A549 (cell line): Measurements from ENCODE around the gene CCDC85C. TPM values are rescaled to one million over a fixed set of nuclear protein-coding genes. Genes with fewer than 3 reads are reported as not detected.
A peak's percentile ranks its signal among the peaks of the same experiment; 100 is the strongest.

Source experiments
- ATAC-seq, 2 experiments: fragments of 200-7000 bp in 1 of 2; fragments of >200 bp in 1 of 2; cut with Nextera tagmentation in 1 of 2; cut with Tn5 transposase in 1 of 2; 3 replicates each; pipeline versions ENCODE4 v1.8.0 to v1.9.1; 2018 to 2020; ENCODE audit warnings: mild to moderate bottlenecking in 1 of 2, moderate library complexity in 1 of 2
- CTCF ChIA-PET: fragments of 300-600 bp; sonication (Branson Sonifier 250); formaldehyde crosslinking; extraction: SDS; loops from one replicate; lab custom pipeline; 2021; ENCODE audit warnings: antibody characterized with exemption, inconsistent platforms; lab: Yijun Ruan, JAX
- POLR2A ChIA-PET: fragments of 350-600 bp; formaldehyde crosslinking; extraction: SDS; loops from one replicate; lab custom pipeline; 2021; ENCODE audit warnings: antibody characterized with exemption, inconsistent platforms; lab: Yijun Ruan, JAX
- DNase-seq, 2 experiments: peaks; one replicate each; pipeline versions ENCODE4 v3.0.0 to v3.0.0-alpha.2; 2011 to 2016; ENCODE audit warnings: low read depth in 1 of 2, low spot score in 1 of 2
- FAIRE-seq: peaks from 2 replicates; lab custom pipeline; 2011; peaks lifted over from hg19 to GRCh38; lab: Jason Lieb, UNC
- H3K27ac ChIP-seq, 2 experiments: fragments of >200 bp; sonication (Bioruptor Twin); formaldehyde crosslinking; 3 replicates each; pipeline ENCODE4 v1.5.1; 2016 to 2017
- H3K4me1 ChIP-seq: fragments of >200 bp; sonication (Bioruptor Twin); formaldehyde crosslinking; 3 replicates; pipeline ENCODE4 v1.6.1; 2016
- H3K4me2 ChIP-seq: fragments of >200 bp; sonication (Bioruptor Twin); formaldehyde crosslinking; 3 replicates; pipeline ENCODE4 v1.6.1; 2016
- H3K4me3 ChIP-seq: fragments of >200 bp; sonication (Bioruptor Twin); formaldehyde crosslinking; 3 replicates; pipeline ENCODE4 v1.5.1; 2016
- H3K9me3 ChIP-seq: fragments of >200 bp; sonication (Bioruptor Twin); formaldehyde crosslinking; 3 replicates; pipeline ENCODE4 v1.6.1; 2016
- CBX8 ChIP-seq: fragments of 200-600 bp; sonication (generic); IDR thresholded peaks from 2 replicates; pipeline ENCODE4 v1.6.1; 2016
- CHD2 ChIP-seq: fragments of 150-350 bp; IDR thresholded peaks from 2 replicates; pipeline ENCODE4 v1.6.1; 2014; ENCODE audit warnings: low read length; ENCODE audit not compliant: partially characterized antibody
- CHD4 ChIP-seq: fragments of 200-600 bp; sonication (generic); IDR thresholded peaks from 2 replicates; pipeline ENCODE4 v1.6.1; 2016; ENCODE audit warnings: antibody characterized with exemption, mild to moderate bottlenecking, borderline replicate concordance
- CTCF ChIP-seq: fragments of >200 bp; sonication (Bioruptor Twin); formaldehyde crosslinking; IDR thresholded peaks from 3 replicates; pipeline ENCODE4 v1.5.1; 2016
- ELK1 ChIP-seq: fragments of 150-350 bp; IDR thresholded peaks from 2 replicates; pipeline ENCODE4 v1.6.1; 2014; ENCODE audit warnings: low read depth, mild to moderate bottlenecking, low read length
- EP300 ChIP-seq, 2 experiments: fragments of >200 bp; sonication (Bioruptor Twin); formaldehyde crosslinking; IDR thresholded peaks; 2 replicates in 1 of 2; 3 replicates in 1 of 2; pipeline ENCODE4 v1.6.1; 2016 to 2017
- FOXS1 ChIP-seq: fragments of 250-450 bp; sonication (Bioruptor Pico); IDR thresholded peaks from 2 replicates; pipeline ENCODE4 v1.5.0; 2020; ENCODE audit warnings: mild to moderate bottlenecking, moderate library complexity
- GATA3 ChIP-seq: IDR thresholded peaks from 2 replicates; pipeline ENCODE4 v1.6.1; 2012; ENCODE audit warnings: borderline replicate concordance
- HDAC2 ChIP-seq: fragments of 200-600 bp; sonication (generic); IDR thresholded peaks from 2 replicates; pipeline ENCODE4 v1.6.1; 2016
- JUN ChIP-seq, 2 experiments: fragments of >200 bp; sonication (Bioruptor Twin); formaldehyde crosslinking; IDR thresholded peaks; 2 replicates in 1 of 2; 3 replicates in 1 of 2; pipeline ENCODE4 v1.6.1; 2016 to 2017
- JUNB ChIP-seq: fragments of >200 bp; sonication (Bioruptor Twin); formaldehyde crosslinking; IDR thresholded peaks from 2 replicates; pipeline ENCODE4 v1.6.1; 2016
- MAFK ChIP-seq: fragments of 450-650 bp; IDR thresholded peaks from 2 replicates; pipeline ENCODE4 v1.6.1; 2014; ENCODE audit not compliant: partially characterized antibody
- MAZ ChIP-seq: fragments of 150-350 bp; IDR thresholded peaks from 2 replicates; pipeline ENCODE4 v1.6.1; 2014; ENCODE audit warnings: antibody characterized with exemption, low read depth, low read length, borderline replicate concordance
- MYC ChIP-seq: IDR thresholded peaks from 2 replicates; pipeline ENCODE4 v1.6.1; 2012; ENCODE audit warnings: mild to moderate bottlenecking, inconsistent platforms, low read length, improper control_type of control experiment, borderline replicate concordance
- NPAS2 ChIP-seq: fragments of 250-450 bp; sonication (Bioruptor Pico); IDR thresholded peaks from 2 replicates; pipeline ENCODE4 v1.8.0; 2022; ENCODE audit warnings: mild to moderate bottlenecking, moderate library complexity, borderline replicate concordance
- PHF8 ChIP-seq: fragments of 200-600 bp; sonication (generic); IDR thresholded peaks from 2 replicates; pipeline ENCODE4 v1.6.1; 2016; ENCODE audit warnings: low read depth, mild to moderate bottlenecking, antibody characterized with exemption, moderate library complexity, borderline replicate concordance
- POLR2AphosphoS2 ChIP-seq: conservative IDR thresholded peaks from 2 replicates; pipeline ENCODE4 v1.6.1; 2012; ENCODE audit warnings: low read length, improper control_type of control experiment, inconsistent platforms
- RAD21 ChIP-seq, 2 experiments: fragments of >200 bp in 1 of 2; sonication (Bioruptor Twin) in 1 of 2; formaldehyde crosslinking in 1 of 2; IDR thresholded peaks in 1 of 2; conservative IDR thresholded peaks in 1 of 2; 2 replicates in 1 of 2; 3 replicates in 1 of 2; pipeline ENCODE4 v1.6.1; 2012 to 2018; ENCODE audit warnings: inconsistent platforms in 1 of 2
- RFX5 ChIP-seq: fragments of 450-650 bp; IDR thresholded peaks from 2 replicates; pipeline ENCODE4 v1.7.1; 2014; ENCODE audit warnings: antibody characterized with exemption, mild to moderate bottlenecking, moderate library complexity
- SREBF2 ChIP-seq: fragments of 450-650 bp; IDR thresholded peaks from 2 replicates; pipeline ENCODE4 v1.6.1; 2014; ENCODE audit warnings: mild to moderate bottlenecking, moderate library complexity
- TP53 ChIP-seq: fragments of 250-450 bp; sonication (Bioruptor Pico); IDR thresholded peaks from 2 replicates; pipeline ENCODE4 v1.5.0; 2021; ENCODE audit warnings: mild to moderate bottlenecking, moderate library complexity
- ZFP36 ChIP-seq: fragments of 450-650 bp; IDR thresholded peaks from 2 replicates; pipeline ENCODE4 v1.6.1; 2014; ENCODE audit warnings: borderline replicate concordance; ENCODE audit not compliant: partially characterized antibody
- WGBS: methylation state at CpG from one replicate; pipeline ENCODE4 v1.1.6; 2017; ENCODE audit errors: missing lambda C conversion rate; 5-methylcytosine and 5-hydroxymethylcytosine counted together
- polyA plus RNA-seq, 4 experiments: library from polyadenylated mRNA; depleted of rRNA in 3 of 4; stranded (reverse); fragments of >200 nt; fragmentation: RNase III in 1 of 4; extraction: RNeasy Plus Mini Kit Qiagen cat#74134 plus additional on column Dnase treatment in 1 of 4; gene quantifications; 2 replicates in 3 of 4; 3 replicates in 1 of 4; pipeline ENCODE4 v1.2.3, GENCODE V29; 2011 to 2017
- TF ChIP-seq, protein P1 (sequence below): fragments of 200-600 bp; sonication (generic); IDR thresholded peaks from 2 replicates; pipeline ENCODE4 v1.6.1; 2016; ENCODE audit warnings: antibody characterized with exemption, mild to moderate bottlenecking, moderate library complexity

Gene CCDC85C
- polyA plus RNA-seq, 2 of the 4 experiments (the other 2 are of a cell fraction): 11.4 to 31.4 TPM

- TF ChIP-seq CTCF (no peak), GATA3 (no peak), ELK1 (no peak), FOXS1 (CRISPR knock-in tag) (no peak), TP53 (CRISPR knock-in tag) (no peak), EP300 (IDR thresholded peaks at IDR 0.05) (no peak), CBX8 (no peak), MAFK (no peak)
- TF ChIP-seq, protein P1, sequence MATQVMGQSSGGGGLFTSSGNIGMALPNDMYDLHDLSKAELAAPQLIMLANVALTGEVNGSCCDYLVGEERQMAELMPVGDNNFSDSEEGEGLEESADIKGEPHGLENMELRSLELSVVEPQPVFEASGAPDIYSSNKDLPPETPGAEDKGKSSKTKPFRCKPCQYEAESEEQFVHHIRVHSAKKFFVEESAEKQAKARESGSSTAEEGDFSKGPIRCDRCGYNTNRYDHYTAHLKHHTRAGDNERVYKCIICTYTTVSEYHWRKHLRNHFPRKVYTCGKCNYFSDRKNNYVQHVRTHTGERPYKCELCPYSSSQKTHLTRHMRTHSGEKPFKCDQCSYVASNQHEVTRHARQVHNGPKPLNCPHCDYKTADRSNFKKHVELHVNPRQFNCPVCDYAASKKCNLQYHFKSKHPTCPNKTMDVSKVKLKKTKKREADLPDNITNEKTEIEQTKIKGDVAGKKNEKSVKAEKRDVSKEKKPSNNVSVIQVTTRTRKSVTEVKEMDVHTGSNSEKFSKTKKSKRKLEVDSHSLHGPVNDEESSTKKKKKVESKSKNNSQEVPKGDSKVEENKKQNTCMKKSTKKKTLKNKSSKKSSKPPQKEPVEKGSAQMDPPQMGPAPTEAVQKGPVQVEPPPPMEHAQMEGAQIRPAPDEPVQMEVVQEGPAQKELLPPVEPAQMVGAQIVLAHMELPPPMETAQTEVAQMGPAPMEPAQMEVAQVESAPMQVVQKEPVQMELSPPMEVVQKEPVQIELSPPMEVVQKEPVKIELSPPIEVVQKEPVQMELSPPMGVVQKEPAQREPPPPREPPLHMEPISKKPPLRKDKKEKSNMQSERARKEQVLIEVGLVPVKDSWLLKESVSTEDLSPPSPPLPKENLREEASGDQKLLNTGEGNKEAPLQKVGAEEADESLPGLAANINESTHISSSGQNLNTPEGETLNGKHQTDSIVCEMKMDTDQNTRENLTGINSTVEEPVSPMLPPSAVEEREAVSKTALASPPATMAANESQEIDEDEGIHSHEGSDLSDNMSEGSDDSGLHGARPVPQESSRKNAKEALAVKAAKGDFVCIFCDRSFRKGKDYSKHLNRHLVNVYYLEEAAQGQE: no peak
These were observed 45.6 kb upstream of the CCDC85C start (continued) for GRCh38 chr14:99649643-99650042.

DNA sequence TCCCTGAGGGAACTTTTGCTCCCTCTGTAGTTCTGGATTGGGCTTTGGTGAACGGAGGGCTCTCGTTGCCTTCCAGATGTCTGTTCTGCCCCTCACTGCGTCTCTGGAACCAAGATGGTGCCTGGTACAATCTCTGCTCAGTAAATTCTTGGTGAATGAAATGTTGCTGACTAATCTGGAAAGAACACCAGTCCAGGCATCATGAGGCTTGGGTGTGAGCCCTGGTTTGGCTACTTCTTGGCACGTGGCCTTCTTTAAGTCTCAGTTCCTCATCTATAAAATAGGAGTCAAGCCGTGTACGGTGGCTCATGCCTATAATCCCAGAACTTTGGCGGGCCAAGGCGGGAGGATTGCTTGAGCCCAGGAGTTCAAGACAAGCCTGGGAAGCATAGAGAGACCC, 45.2 kb upstream of the CCDC85C start:
- POLR2A ChIA-PET: no interaction called here
- H3K4me2 ChIP-seq: no peak overlapping the region
- DNase-seq: no peak

GRCh38 chr14:99648027-99648784, 44.2 kb upstream of the CCDC85C start:
- ATAC-seq: peak in 1 of 2 experiments; percentile 7; a peak in 2 of 6 replicates
- CTCF ChIA-PET: interaction anchor here (0.7 to 1.3 kb wide), 4 partner anchors 13 to 124 kb away, joined by 3 read pairs; partner anchors contain the start of gene CYP46A1

More for the DNA sequence above, 45.2 kb upstream of the CCDC85C start:
- ATAC-seq (no peak), FAIRE-seq (no peak)
- Histone ChIP-seq H3K9me3 (no peaks in the 10 kb centered on the region), H3K27ac (no peak overlapping the region), H3K4me1 (peaks cover 8% of the 10 kb centered on the region; the same call in 1 of the 3 replicates), H3K4me3 (no peak overlapping the region)
- CTCF ChIA-PET: interaction anchor here (0.8 to 1.0 kb wide), 2 partner anchors 12 to 146 kb away, joined by 3 read pairs; no protein-coding TSS in a partner anchor
- no peak for TF ChIP-seq MYC
- TF ChIP-seq JUNB: no peak
- TF ChIP-seq CBX8: no peak
- TF ChIP-seq CHD4: no peak
- TF ChIP-seq ZFP36: no peak
- TF ChIP-seq SREBF2: no peak
- no peak for TF ChIP-seq PHF8
- WGBS: 77% methylated on average over 8 of the region's 8 CpGs

More at GRCh38 chr14:99648027-99648784, 44.2 kb upstream of the CCDC85C start:
- H3K4me1 ChIP-seq: 0 out of 3 replicates have a peak, but pooled peaks cover 7% of the 10 kb centered on the region
- TF ChIP-seq TP53 (CRISPR knock-in tag): no peak
- TF ChIP-seq NPAS2 (CRISPR knock-in tag): no peak
- no peak for TF ChIP-seq CHD2
- TF ChIP-seq HDAC2: no peak
- TF ChIP-seq JUN (IDR thresholded peaks at IDR 0.05): no peak
- TF ChIP-seq MAZ: no peak
- TF ChIP-seq RAD21 (conservative IDR thresholded peaks at IDR 0.05 in 1 of 2, IDR thresholded peaks at IDR 0.05 in 1 of 2): no peak
- no peak for TF ChIP-seq POLR2AphosphoS2
- no peak for TF ChIP-seq RFX5
- no peak for TF ChIP-seq PHF8
- 83% methylated on average over 8 of the region's 8 CpGs for whole genome bisulfite sequencing
- H3K9me3 ChIP-seq: no peaks in the 10 kb centered on the region
- POLR2A ChIA-PET: no interaction called here
- no peak overlapping the region for H3K4me2 ChIP-seq
- H3K4me3 ChIP-seq: no peak overlapping the region
- no peak overlapping the region for H3K27ac ChIP-seq
- FAIRE-seq: no peak
- DNase-seq: no peak
